Measurements from ENCODE around the gene IL25.
"Not testable (repeated sequence)": the region's sequence is repeated elsewhere in the genome, so short reads cannot be mapped to it uniquely, and the experiment has no call there.

DNA sequence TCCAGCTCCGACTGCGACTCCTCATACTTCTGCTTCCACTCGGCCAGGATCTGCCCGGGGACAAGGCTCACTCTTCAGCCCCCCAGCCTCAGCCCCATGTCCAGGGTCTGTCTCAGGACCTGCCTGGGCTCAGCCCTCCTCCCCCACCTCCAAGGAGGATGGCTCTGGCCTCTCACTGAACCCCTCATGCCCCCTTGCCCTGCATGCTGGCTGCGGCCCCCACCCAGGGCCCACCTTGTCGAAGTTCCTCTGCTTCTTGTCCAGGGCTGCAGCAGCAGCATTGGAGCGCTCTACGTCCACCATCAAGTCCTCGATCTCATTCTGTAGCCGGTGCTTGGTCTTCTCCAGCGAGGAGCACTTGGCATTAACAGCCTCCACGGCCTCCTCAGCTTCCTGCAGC lies 44.7 kb downstream of the IL25 start:
- TF ChIP-seq, protein P1, sequence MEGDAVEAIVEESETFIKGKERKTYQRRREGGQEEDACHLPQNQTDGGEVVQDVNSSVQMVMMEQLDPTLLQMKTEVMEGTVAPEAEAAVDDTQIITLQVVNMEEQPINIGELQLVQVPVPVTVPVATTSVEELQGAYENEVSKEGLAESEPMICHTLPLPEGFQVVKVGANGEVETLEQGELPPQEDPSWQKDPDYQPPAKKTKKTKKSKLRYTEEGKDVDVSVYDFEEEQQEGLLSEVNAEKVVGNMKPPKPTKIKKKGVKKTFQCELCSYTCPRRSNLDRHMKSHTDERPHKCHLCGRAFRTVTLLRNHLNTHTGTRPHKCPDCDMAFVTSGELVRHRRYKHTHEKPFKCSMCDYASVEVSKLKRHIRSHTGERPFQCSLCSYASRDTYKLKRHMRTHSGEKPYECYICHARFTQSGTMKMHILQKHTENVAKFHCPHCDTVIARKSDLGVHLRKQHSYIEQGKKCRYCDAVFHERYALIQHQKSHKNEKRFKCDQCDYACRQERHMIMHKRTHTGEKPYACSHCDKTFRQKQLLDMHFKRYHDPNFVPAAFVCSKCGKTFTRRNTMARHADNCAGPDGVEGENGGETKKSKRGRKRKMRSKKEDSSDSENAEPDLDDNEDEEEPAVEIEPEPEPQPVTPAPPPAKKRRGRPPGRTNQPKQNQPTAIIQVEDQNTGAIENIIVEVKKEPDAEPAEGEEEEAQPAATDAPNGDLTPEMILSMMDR (IDR thresholded peaks at IDR 0.05 in 2 of 3, conservative IDR thresholded peaks at IDR 0.05 in 1 of 3; ENCODE audit: control insufficient read depth in 2 of 3, extremely low read depth in 1 of 3, insufficient read depth in 1 of 3, low read depth in 3 of 3, low read length in 3 of 3), result not testable (repeated sequence)
- TF ChIP-seq MTA3 (IDR thresholded peaks at IDR 0.05; ENCODE audit: borderline replicate concordance, low read length); POLR2A (IDR thresholded peaks at IDR 0.05; ENCODE audit: low read depth, low read length); NR2F1 (conservative IDR thresholded peaks at IDR 0.05); CBX5 (IDR thresholded peaks at IDR 0.05; ENCODE audit: low read depth); STAT1 (conservative IDR thresholded peaks at IDR 0.05); RAD21 (IDR thresholded peaks at IDR 0.05; ENCODE audit: insufficient read depth, low read depth, low read length): not testable (repeated sequence)
- TF ChIP-seq, protein P2, sequence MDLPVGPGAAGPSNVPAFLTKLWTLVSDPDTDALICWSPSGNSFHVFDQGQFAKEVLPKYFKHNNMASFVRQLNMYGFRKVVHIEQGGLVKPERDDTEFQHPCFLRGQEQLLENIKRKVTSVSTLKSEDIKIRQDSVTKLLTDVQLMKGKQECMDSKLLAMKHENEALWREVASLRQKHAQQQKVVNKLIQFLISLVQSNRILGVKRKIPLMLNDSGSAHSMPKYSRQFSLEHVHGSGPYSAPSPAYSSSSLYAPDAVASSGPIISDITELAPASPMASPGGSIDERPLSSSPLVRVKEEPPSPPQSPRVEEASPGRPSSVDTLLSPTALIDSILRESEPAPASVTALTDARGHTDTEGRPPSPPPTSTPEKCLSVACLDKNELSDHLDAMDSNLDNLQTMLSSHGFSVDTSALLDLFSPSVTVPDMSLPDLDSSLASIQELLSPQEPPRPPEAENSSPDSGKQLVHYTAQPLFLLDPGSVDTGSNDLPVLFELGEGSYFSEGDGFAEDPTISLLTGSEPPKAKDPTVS (IDR thresholded peaks at IDR 0.05; ENCODE audit: low read depth, low read length), result not testable (repeated sequence)
- TF ChIP-seq, protein P3, sequence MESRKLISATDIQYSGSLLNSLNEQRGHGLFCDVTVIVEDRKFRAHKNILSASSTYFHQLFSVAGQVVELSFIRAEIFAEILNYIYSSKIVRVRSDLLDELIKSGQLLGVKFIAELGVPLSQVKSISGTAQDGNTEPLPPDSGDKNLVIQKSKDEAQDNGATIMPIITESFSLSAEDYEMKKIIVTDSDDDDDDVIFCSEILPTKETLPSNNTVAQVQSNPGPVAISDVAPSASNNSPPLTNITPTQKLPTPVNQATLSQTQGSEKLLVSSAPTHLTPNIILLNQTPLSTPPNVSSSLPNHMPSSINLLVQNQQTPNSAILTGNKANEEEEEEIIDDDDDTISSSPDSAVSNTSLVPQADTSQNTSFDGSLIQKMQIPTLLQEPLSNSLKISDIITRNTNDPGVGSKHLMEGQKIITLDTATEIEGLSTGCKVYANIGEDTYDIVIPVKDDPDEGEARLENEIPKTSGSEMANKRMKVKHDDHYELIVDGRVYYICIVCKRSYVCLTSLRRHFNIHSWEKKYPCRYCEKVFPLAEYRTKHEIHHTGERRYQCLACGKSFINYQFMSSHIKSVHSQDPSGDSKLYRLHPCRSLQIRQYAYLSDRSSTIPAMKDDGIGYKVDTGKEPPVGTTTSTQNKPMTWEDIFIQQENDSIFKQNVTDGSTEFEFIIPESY (IDR thresholded peaks at IDR 0.05), result not testable (repeated sequence)
- TF ChIP-seq, protein P4, sequence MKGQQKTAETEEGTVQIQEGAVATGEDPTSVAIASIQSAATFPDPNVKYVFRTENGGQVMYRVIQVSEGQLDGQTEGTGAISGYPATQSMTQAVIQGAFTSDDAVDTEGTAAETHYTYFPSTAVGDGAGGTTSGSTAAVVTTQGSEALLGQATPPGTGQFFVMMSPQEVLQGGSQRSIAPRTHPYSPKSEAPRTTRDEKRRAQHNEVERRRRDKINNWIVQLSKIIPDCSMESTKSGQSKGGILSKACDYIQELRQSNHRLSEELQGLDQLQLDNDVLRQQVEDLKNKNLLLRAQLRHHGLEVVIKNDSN (IDR thresholded peaks at IDR 0.05; ENCODE audit: borderline replicate concordance, extremely low read length, insufficient read depth, low read depth, low read length), result not testable (repeated sequence)
- TF ChIP-seq, protein P5, sequence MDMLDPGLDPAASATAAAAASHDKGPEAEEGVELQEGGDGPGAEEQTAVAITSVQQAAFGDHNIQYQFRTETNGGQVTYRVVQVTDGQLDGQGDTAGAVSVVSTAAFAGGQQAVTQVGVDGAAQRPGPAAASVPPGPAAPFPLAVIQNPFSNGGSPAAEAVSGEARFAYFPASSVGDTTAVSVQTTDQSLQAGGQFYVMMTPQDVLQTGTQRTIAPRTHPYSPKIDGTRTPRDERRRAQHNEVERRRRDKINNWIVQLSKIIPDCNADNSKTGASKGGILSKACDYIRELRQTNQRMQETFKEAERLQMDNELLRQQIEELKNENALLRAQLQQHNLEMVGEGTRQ (IDR thresholded peaks at IDR 0.05; ENCODE audit: borderline replicate concordance, low read depth, low read length), result not testable (repeated sequence)

All from GM12878 (cell line).